GM19438 (cell line): ENCODE results near the gene DNAJA2.
"Not testable (repeated sequence)": the region's sequence is repeated elsewhere in the genome, so short reads cannot be mapped to it uniquely, and the experiment has no call there.

Experiments
- ATAC-seq: cut with Tn5 transposase; IDR thresholded peaks from one replicate; pipeline ENCODE4 v1.9.1; 2021; ENCODE audit warnings: low read depth; ENCODE audit not compliant: unreplicated experiment

DNAJA2 gene

DNA sequence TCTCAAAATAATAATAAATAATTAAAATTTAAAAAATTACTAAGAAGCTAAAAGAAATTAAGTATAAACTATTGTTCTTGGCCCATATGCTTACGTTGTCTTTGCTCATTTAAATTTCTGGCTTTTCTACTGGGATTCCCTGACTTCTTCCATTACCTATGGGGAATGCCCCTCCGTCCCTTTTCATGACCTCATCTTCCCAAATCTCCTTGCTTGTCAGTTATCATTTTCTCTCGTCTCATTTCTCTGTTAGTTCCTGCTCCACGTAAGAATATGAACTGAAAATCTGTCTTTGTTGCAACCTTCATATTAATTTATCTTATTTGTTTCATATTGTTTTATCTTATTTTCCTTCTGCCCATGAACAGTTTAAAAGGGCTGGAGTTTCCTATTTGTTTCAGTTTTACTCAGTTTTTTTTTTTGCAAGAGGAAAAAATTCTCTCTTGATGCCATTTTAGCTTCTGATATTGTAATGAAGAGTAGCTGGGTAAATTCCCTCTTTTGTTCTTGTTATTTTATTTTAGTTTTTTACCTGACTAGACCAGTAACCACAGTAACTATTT is 2.5 kb upstream of the DNAJA2 start:
- ATAC-seq = no peak

DNA sequence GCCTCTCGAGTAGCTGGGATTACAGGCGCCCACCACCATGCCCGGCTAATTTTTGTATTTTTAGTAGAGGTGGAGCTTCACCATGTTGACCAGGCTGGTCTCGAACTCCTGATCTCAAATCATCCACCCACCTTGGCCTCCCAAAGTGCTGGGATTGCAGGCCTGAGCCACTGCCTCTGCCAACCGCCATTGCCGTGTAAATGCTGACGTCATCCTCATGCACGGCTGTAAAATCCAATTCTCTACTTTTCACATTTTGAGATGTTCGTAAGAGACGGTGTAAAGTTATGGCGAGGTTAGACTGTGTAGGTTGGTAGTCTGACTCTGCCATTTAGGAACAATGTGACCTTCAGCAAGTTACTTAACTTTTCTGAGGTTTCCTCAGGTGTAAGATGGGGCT is 1.7 kb upstream of the DNAJA2 start:
- no peak for ATAC-seq

DNA sequence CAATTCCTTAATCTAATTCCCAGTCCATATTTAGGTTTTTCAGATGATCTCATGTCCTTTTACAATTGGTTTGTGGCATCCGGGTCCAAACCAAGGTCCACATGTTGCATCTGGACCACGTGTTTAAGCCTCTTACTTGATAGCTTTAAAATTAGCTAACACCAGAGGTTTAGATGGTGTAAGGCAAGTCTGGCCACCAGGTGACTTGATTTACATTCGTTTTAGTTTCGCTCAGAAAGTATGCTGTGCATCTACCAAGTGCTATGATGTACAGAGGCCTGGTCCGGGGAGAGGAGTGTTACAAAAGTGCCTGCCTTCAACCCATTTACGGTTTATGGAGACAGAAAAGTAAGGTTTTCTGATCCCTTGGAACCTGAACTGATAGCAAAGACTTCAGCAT is 878 bp upstream of the DNAJA2 start:
- no peak for ATAC-seq

DNA sequence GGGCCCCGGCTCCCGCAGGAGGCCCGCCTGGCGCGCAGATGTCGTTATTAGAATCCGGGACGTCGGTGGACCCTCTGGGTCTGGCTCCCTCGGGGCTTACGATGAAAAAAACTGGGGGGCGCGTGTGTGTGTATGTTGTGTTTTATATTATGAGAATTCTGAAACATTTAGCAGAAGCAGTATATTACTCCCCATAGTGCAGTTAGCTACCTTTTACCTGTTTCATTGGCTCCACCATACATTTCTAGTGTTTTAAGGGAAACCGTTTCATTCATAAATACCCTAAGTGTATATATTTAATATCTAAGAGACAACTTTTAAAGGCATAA is 486 bp upstream of the DNAJA2 start:
- ATAC-seq = no peak

DNA sequence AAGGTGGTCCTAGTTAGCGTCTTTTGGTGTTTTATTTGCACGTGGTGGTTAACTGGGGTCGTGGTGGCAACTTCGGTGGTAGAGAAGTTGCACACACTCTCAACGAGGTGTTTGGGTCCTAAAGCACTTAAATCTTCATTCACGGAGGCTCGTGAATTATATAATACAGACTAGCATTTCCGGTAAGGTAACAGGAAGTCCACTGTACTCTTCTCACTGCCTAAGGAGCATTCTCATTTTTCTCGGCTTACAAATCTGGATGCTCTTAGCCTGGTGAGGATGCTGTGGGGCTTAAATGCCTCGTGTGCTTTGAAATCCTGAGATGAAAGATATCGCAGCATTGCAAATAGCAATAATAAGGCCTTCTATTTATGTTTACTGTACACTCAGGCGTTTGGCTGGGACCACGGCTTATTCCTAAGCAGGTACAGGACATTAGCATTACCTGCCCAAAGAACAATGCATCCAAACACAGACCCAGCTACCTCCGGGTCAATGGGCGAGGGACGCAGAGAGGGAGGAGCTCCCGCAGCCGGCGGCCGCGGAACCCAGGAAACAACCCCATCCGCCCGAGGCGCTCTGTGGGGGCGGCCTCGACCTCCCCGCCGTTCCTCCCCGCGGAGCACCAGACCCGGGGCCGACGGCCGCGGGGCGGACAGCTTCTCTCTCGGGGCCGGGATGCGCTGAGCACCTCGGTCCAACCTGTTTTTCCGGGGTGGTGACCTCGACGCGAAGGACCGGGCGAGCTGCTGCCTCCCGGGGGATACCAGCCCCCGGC is 856 bp downstream of the DNAJA2 start:
- ATAC-seq = peak; percentile 52

DNA sequence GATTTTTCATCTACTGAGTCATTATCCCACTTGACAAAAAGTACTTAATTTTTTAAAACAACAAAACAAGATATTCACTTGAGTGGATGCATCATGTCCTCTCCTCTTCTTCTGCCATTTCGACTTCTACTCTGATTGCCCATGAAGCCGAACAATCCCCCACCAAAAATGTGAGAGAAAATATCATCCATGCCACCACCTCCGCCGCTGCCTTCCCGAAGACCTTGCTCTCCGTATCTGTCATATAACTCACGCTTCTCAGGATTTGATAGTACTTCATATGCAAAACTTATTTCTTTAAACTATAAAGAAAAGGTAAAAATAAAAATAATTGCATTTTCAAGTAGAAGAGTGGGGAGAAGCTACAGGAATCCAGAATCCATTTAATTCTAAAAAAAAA is 2.2 kb downstream of the DNAJA2 start:
- ATAC-seq = no peak

DNA sequence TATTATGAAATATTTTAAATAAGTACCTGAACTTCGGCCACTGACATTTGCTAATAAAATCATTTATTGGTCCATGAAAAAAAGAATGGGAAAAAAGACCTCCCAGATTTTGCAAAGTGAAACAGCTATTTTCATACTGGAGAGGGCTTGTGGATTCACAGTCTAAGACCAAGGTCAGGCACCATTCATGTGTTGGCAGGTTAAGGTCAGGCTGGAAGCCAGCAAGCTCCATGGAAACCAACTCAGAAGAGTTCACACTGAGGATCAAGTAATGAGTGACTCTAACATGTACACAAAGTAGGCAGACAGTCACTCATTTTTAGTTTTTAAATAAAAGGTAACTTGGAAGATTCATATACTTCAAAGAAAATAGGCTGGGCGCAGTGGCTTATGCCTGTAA is 3.4 kb downstream of the DNAJA2 start:
- no peak for ATAC-seq

DNA sequence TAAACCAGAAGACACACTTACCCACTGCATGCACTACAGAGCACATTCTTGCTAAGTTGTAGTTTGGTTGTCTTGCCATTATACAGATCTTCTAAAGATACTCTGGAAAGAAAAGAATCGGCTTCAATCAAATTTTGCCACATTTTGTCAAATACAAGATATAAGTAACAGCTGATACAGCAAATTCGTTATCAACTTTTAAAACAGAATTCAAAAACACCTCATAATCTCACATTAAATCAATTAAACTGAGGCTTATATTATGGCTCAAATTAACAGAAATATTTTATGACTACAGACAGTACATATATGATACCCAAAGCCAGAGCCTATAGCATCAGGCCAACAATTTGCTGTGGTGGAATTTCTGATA is 5.4 kb downstream of the DNAJA2 start:
- no peak for ATAC-seq

DNA sequence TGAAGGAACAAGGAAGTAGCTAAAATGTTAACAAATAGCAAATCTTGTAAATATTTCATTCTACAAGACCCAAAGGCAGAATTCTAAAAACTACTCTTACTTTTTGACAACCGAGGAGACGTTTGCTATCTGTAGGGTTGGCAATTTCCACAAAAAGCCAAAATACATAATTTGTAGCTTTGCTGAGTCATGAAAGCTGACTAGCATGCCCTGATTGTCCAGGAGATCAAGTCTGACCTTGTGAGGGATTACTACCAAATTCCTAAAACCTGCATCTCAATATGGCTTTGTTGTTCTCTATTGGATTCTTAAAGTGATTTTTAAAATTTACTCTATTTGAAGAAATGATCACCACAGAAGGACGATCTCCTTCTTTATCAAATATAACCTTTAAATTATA is 10.8 kb downstream of the DNAJA2 start:
- ATAC-seq = no peak

DNA sequence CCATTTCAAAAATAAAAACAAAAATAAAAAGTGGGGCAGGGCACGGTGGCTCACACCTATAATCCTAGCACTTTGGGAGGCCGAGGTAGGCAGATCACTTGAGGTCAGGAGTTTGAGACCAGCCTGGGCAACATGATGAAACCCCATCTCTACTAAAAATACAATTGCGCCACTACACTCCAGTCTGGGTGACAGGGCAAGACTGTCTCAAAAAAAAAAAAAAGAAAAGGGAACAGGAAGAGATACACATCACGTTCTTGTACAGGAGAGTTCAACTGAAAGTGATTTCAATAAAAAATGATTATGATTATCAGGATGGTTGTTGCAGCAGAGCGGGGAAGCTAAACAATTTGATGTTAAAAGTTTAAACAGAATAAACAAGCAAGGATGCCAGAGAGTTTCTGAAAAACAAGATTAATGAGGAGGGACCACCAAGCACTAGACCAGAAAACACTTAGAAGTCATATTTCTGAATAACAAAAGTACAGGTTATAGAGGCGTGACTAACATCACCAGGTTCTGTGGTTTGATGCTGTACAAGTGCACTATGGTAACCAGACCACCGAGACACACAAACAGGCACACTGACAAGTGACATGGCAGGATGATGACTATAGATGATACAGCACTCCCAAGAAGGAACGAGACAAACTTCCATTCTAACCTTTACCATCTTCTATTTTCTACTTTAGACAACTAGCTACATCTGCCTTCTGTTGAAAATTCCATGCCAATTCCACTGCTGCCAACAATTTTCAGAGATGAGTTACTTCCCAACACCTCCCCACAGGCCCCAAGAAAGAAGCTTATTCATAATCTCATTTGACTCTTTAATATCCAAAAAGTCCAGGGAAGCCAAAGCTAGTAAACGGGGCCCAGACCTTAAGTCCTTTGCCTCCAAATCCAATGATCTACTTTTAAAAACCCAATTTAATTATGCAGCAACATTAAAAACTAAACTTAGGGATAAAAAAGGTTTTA is 11.8 kb downstream of the DNAJA2 start:
- ATAC-seq = no peak

DNA sequence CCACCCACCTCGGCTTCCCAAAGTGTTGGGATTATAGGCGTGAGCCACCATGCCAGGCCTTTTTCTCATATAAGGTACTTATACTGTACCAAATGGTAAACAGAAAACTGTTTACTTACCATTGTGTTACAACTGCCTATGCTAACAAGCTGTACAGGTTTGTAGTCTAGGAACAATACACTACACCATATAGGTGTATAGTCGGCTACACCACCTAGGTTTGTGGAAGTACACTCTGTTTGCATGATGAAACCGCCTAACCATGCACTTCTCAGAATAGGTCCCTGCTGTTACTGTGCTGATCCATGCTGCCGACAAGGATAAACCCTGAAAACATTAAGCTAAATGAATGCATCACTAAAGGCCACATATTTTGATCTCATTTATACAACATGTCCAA is 18.9 kb downstream of the DNAJA2 start:
- ATAC-seq = no peak

DNA sequence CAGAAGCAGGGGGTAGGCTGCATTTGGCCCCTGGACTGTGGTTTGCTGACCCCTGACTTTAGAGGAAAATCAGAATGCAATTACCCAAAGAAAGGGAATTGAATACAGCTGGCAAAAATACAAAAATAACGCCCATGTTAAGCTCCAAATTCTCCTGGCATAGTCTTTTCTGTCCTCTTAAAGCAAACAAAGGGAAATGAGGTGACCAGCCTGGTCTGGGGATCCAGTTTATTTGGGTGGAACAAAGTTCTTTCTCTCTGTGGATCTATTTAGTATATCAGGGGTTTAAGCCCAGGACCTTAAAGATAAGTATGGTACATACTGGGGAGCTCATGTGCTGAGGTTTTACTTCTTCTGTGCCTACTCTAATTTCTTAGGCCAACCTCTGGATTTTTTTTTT is 23.5 kb downstream of the DNAJA2 start:
- ATAC-seq = no peak

DNA sequence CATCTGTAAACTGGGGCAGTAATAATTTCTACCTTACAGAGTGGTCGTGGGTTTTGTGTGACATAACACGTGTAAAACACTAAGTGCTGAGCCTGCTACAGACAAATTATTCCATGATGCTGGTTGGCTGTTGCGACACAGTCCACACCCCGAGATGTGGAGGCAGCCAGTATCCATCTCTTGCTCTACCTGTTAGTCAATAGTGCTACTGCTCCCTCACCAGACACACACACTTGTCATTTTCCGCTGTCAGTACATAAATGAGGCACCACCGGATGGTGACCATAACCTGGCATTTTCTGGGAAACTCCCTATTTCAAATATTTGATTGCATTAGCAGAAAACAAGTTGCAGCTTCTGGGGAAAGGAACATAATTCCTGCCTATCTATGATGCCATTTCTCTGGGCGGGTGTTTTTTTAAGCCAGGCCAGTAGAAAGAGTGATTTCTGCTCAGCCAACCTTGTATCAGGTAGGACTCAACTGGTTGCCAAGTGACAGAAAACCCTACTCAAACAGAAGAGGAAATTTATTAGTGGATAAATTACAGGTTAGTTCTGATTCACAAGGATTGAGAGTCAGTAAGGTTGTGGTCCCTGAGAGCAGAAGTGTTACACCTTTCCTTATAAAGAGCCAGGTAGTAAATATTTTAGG is 24.1 kb downstream of the DNAJA2 start:
- ATAC-seq = no peak

DNA sequence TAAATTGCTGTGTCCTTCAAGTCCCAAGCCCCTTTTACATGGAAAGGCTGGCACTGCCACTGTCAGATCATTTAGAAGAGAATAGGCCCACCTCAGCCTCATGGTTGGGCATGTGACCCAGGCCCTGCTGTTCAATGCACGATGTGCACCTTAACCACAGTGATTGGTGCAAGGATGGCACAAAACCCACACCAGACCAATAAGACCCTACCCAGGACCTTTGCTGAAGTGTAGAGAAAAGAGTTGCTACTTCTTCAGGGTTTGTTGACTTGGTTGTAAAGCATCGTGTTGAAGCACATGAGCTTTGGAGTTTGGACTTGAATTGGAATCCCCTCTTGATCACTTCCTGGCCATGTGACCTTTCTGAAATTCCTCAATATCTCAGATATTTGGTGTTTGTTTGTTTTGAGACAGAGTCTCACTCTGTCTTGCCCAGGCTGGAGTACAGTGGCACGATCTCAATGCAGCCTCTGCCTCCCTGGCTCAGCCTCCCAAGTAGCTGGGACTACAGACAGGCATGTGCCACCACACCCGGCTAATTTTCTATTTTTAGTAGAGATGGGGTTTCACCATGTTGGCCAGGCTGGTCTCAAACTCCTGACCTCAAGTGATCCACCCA is 24.8 kb downstream of the DNAJA2 start:
- no peak for ATAC-seq

DNA sequence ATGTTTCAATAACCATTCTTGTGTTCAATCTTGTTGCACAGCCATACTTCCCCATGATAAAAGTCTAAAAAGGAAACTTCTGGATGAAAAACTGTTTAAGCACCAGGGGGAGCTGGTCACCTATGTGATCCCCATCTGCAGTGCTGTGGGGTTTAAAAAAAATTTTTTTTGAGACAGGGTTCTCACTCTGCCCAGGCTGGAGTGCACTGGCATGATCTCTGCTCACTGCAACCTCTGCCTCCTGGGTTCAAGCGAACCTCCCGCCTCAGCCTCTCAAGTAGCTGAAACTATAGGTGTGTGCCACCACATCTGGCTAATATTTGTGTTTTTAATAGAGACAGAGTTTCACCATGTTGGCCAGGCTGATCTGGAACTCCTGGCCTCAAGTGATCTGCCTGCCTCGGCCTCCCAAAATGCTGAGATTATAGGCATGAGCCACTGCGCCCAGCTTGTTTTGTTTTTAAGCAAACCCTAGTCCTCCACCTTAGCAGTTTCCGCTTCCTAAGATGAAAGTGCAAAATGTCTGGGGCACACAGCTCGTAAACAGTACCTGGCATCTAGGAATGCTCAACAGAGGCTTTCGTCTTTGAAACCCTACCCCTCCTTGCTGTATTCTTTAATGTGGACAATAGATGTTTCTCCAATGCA is 25.4 kb downstream of the DNAJA2 start:
- ATAC-seq = no peak

DNA sequence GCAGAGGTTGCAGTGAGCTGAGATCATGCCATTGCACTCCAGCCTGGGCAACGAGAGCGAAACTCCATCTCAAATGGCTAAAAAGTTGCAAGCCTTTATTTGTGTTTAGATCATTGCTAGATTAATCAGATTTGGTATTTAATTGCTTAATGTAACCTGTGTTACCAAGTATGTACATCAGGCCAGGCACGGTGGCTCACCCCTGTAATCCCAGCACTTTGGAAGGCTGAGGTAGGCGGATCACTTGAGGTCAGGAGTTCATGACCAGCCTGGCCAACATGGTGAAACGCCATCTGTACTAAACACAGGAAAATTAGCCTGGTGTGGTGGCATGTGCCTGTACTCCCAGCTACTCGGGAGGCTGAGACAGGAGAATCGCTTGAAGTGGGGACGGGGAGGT is 28.8 kb downstream of the DNAJA2 start:
- not testable (repeated sequence) for ATAC-seq

DNA sequence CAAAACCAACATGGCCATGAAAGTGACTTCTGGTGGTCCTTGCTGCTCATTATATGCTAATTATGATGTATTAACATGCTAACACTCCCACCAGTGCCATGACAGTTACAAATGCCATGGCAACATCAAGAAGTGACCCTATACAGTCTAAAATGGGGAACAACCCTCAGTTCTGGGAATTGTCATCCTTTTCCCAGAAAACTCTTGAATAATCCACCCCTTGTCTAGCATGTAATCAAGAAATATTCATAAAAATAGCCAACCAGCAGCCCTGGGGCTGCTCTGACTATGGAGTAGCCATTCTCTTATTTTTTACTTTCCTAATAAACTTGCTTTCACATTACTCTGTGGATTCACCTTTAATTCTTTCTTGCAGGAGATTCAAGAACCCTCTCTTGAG is 35.9 kb downstream of the DNAJA2 start:
- no peak for ATAC-seq

DNA sequence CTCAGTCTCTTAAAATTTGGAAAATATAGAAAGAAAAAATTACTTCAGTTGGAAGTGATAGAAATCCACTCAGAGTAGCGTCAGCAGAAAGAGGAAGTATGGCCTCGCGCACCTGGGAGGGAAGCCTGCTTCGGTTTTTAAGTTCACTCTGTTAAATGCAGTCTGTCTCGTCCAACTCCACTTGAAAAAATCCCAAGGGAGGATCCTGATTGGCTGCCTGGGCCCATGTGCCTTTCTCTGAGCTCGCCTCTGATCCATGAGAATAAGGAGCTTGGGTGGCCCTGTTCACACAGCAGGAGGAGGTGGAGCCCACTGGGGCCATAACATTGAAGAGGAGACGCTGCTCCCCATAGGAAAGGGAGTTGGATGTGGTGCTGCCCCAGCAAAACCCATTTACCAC is 40.7 kb downstream of the DNAJA2 start:
- ATAC-seq = no peak

DNA sequence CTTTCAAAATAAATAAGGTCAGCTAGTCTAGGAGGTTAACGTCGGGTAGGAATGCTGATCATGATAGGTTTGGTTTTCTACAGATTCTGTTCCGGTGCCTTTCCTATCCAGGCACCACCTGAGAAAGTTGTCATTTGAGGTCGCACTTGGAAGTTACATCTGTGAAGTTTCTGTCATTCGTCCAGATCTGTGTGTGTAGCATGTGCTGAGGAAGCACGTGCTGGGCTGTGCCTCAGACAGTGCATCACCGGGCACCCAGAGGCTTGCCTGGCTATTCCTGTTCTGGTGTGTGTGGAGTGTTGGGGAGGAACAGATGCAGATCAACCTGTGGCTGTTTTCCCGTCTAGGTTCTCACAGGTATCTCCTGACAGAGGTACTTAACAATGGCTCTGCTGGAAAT is 42.6 kb downstream of the DNAJA2 start:
- ATAC-seq = no peak
